A673 (cell line): ENCODE results near the gene IMMP2L. TPM values are rescaled to one million over a fixed set of nuclear protein-coding genes. Genes with fewer than 3 reads are reported as not detected.
"Not testable (repeated sequence)": the region's sequence is repeated elsewhere in the genome, so short reads cannot be mapped to it uniquely, and the experiment has no call there.

Source experiments
- BruUV-seq: library from RNA; stranded (reverse); fragments of 400-500 nt; replicated peaks from 2 replicates; lab custom pipeline; 2021; lab: Mats Ljungman, UMichigan
- CTCF ChIA-PET: fragments of 300-600 bp; sonication (Branson Sonifier 250); formaldehyde crosslinking; loops from one replicate; lab custom pipeline; 2022; ENCODE audit warnings: antibody characterized with exemption; lab: Charles Lee
- POLR2A ChIA-PET: fragments of 300-600 bp; sonication (Branson Sonifier 250); formaldehyde crosslinking; loops from one replicate; lab custom pipeline; 2022; ENCODE audit warnings: antibody characterized with exemption; ENCODE audit not compliant: low non-redundant PET; lab: Charles Lee
- DNase-seq: peaks from one replicate; pipeline ENCODE4 v3.0.0-alpha.2; 2015; ENCODE audit warnings: low spot score
- H3K27ac ChIP-seq: fragments of 200-600 bp; sonication (generic); 2 replicates; pipeline ENCODE4 v1.5.1; 2016; ENCODE audit warnings: mixed run types, low read depth, mild to moderate bottlenecking, mixed read lengths, antibody characterized with exemption, low read length; ENCODE audit not compliant: poor library complexity, severe bottlenecking
- H3K27me3 ChIP-seq: fragments of 200-600 bp; sonication (generic); replicated peaks from 2 replicates; pipeline ENCODE4 v1.6.1; 2017; ENCODE audit warnings: mixed run types, low read depth, mild to moderate bottlenecking, mixed read lengths, antibody characterized with exemption, low read length; ENCODE audit not compliant: insufficient read depth, poor library complexity
- H3K36me3 ChIP-seq: fragments of 200-600 bp; sonication (generic); 2 replicates; pipeline ENCODE4 v1.6.1; 2016; ENCODE audit warnings: mixed run types, mild to moderate bottlenecking, mixed read lengths, antibody characterized with exemption, low read length; ENCODE audit not compliant: insufficient read depth, poor library complexity, severe bottlenecking
- H3K4me1 ChIP-seq: fragments of 200-600 bp; sonication (generic); 2 replicates; pipeline ENCODE4 v1.6.1; 2017; ENCODE audit warnings: mixed run types, mild to moderate bottlenecking, mixed read lengths, antibody characterized with exemption, low read length; ENCODE audit not compliant: insufficient read depth, poor library complexity, severe bottlenecking
- H3K4me3 ChIP-seq: fragments of 200-600 bp; sonication (generic); 2 replicates; pipeline ENCODE4 v1.5.1; 2016; ENCODE audit warnings: low read depth, mixed run types, mild to moderate bottlenecking, mixed read lengths, low read length; ENCODE audit not compliant: poor library complexity, severe bottlenecking
- H3K9me3 ChIP-seq: fragments of 200-600 bp; sonication (generic); 2 replicates; pipeline ENCODE4 v1.6.1; 2016; ENCODE audit warnings: mixed run types, low read depth, mild to moderate bottlenecking, mixed read lengths, antibody characterized with exemption, low read length; ENCODE audit not compliant: poor library complexity, severe bottlenecking
- CTCF ChIP-seq: fragments of 300-800, 200-600 bp; sonication (generic); conservative IDR thresholded peaks from 2 replicates; pipeline ENCODE4 v1.5.1; 2017; ENCODE audit warnings: low read depth, mild to moderate bottlenecking, antibody characterized with exemption, low read length, moderate library complexity, mixed read lengths
- EZH2 ChIP-seq: fragments of 200-600 bp; sonication (generic); IDR thresholded peaks from 2 replicates; pipeline ENCODE4 v1.6.1; 2017; ENCODE audit warnings: borderline replicate concordance, low read depth, mild to moderate bottlenecking, mixed read lengths, antibody characterized with exemption, low read length; ENCODE audit not compliant: poor library complexity, severe bottlenecking
- intact Hi-C: fragments of 100-400 bp; cut with micrococcal nuclease; formaldehyde crosslinking; loops from one replicate; pipeline ENCODE4 v1.10.0; 2022; ENCODE audit not compliant: unreplicated experiment
- total RNA-seq: library from RNA; stranded (reverse); gene quantifications from 2 replicates; pipeline ENCODE4 v1.2.3, GENCODE V29; 2021

IMMP2L gene
- total RNA-seq, 1 experiment from 2014 or later, result 10.0 TPM

GRCh38 chr7:111290982-111291381 lies 271.3 kb downstream of the IMMP2L start:
- TF ChIP-seq EZH2, result no peak
- no peak for TF ChIP-seq CTCF
- ChIA-PET CTCF (no interaction called here), POLR2A (no interaction called here)
- Histone ChIP-seq H3K4me1 (no peaks in the 10 kb centered on the region), H3K9me3 (no peaks in the 10 kb centered on the region), H3K27me3 (no peaks in the 10 kb centered on the region), H3K36me3 (no peaks in the 10 kb centered on the region), H3K4me3 (no peak overlapping the region), H3K27ac (no peak overlapping the region)
- no peak for DNase-seq
- no TSS peak for BruUV-seq
- intact Hi-C loops, result no loop called here

GRCh38 chr7:111290419-111290818 lies 271.9 kb downstream of the IMMP2L start:
- H3K9me3 ChIP-seq, result no peaks in the 10 kb centered on the region
- intact Hi-C loops, result no loop called here
- H3K27ac ChIP-seq, result no peak overlapping the region
- no TSS peak for BruUV-seq
- TF ChIP-seq CTCF (no peak), EZH2 (no peak)
- POLR2A ChIA-PET, result no interaction called here
- no peaks in the 10 kb centered on the region for H3K36me3 ChIP-seq
- CTCF ChIA-PET, result no interaction called here
- H3K4me1 ChIP-seq, result no peaks in the 10 kb centered on the region
- DNase-seq, result no peak
- H3K4me3 ChIP-seq, result no peak overlapping the region
- no peaks in the 10 kb centered on the region for H3K27me3 ChIP-seq

GRCh38 chr7:111288441-111288840 lies 273.9 kb downstream of the IMMP2L start:
- H3K4me1 ChIP-seq, POLR2A ChIA-PET, H3K27me3 ChIP-seq, H3K27ac ChIP-seq, H3K4me3 ChIP-seq, H3K9me3 ChIP-seq, CTCF ChIA-PET, intact Hi-C loops, BruUV-seq, DNase-seq, H3K36me3 ChIP-seq: not testable (repeated sequence)

GRCh38 chr7:111282626-111283025 lies 279.7 kb downstream of the IMMP2L start:
- BruUV-seq, result no TSS peak
- Histone ChIP-seq H3K4me3 (no peak overlapping the region), H3K27me3 (no peaks in the 10 kb centered on the region), H3K36me3 (no peaks in the 10 kb centered on the region), H3K9me3 (no peaks in the 10 kb centered on the region), H3K4me1 (no peaks in the 10 kb centered on the region), H3K27ac (no peak overlapping the region)
- intact Hi-C loops, result no loop called here
- TF ChIP-seq EZH2, result no peak
- no peak for TF ChIP-seq CTCF
- POLR2A ChIA-PET, result no interaction called here
- no peak for DNase-seq
- CTCF ChIA-PET, result no interaction called here
